H1 (cell line): ENCODE data around the gene MACROD1. TPM values are rescaled to one million over a fixed set of nuclear protein-coding genes. Genes with fewer than 3 reads are reported as not detected.

Source experiments
- CTCF ChIA-PET: fragments of 300-600 bp; sonication (Branson Sonifier 250); formaldehyde crosslinking; loops from one replicate; lab custom pipeline; 2021; ENCODE audit not compliant: partially characterized antibody; lab: Charles Lee
- POLR2A ChIA-PET: fragments of 300-600 bp; sonication (Branson Sonifier 250); formaldehyde crosslinking; loops from one replicate; lab custom pipeline; 2021; ENCODE audit warnings: inconsistent platforms; ENCODE audit not compliant: partially characterized antibody; lab: Charles Lee
- DNase-seq, 2 experiments: peaks; one replicate each; pipeline versions ENCODE4 v3.0.0 to v3.0.0-alpha.2; 2010 to 2022; ENCODE audit warnings: low spot score in 2 of 2, low read depth in 1 of 2, mixed read lengths in 1 of 2
- FAIRE-seq: peaks from 2 replicates; lab custom pipeline; 2011; peaks lifted over from hg19 to GRCh38; lab: Jason Lieb, UNC
- H2AFZ ChIP-seq: 2 replicates; pipeline ENCODE4 v1.8.1; 2012; ENCODE audit warnings: low read length, inconsistent platforms
- H2AK5ac ChIP-seq: 2 replicates; pipeline ENCODE4 v1.6.1; 2013; ENCODE audit warnings: low read depth, low read length
- H2BK120ac ChIP-seq: replicated peaks from 2 replicates; pipeline ENCODE3; 2013; ENCODE audit warnings: low read depth, low read length, inconsistent platforms
- H2BK12ac ChIP-seq: 2 replicates; pipeline ENCODE4 v1.6.1; 2013; ENCODE audit warnings: low read depth, low read length
- H2BK15ac ChIP-seq: 2 replicates; pipeline ENCODE4 v1.6.1; 2013; ENCODE audit warnings: low read length
- H2BK20ac ChIP-seq: 2 replicates; pipeline ENCODE4 v1.6.1; 2013; ENCODE audit warnings: low read length
- H2BK5ac ChIP-seq: 2 replicates; pipeline ENCODE4 v1.6.1; 2013; ENCODE audit warnings: low read depth, low read length
- H3K14ac ChIP-seq: 2 replicates; pipeline ENCODE4 v1.6.1; 2013; ENCODE audit warnings: inconsistent platforms; ENCODE audit not compliant: insufficient read length
- H3K18ac ChIP-seq: 2 replicates; pipeline ENCODE4 v1.6.1; 2013; ENCODE audit warnings: low read length; ENCODE audit errors: extremely low read depth
- H3K23ac ChIP-seq: 2 replicates; pipeline ENCODE4 v1.6.1; 2013; ENCODE audit warnings: inconsistent platforms; ENCODE audit not compliant: insufficient read length
- H3K23me2 ChIP-seq: 2 replicates; pipeline ENCODE4 v1.6.1; 2013; ENCODE audit warnings: low read depth, low read length
- H3K27ac ChIP-seq: 2 replicates; pipeline ENCODE4 v1.6.1; 2011; ENCODE audit warnings: low read depth, low read length, inconsistent platforms
- H3K27me3 ChIP-seq, 4 experiments: replicated peaks in 1 of 4; 1 replicate in 1 of 4; 2 replicates in 3 of 4; pipeline versions ENCODE4 v1.6.1 to v1.8.1; 2011 to 2013; ENCODE audit warnings: low read length in 3 of 4, mild to moderate bottlenecking in 3 of 4, inconsistent platforms in 2 of 4, mixed read lengths in 2 of 4, moderate library complexity in 1 of 4; ENCODE audit not compliant: control insufficient read depth in 3 of 4, insufficient read depth in 3 of 4; ENCODE audit errors: extremely low read depth in 1 of 4
- H3K36me3 ChIP-seq, 4 experiments: 2 replicates each; pipeline versions ENCODE4 v1.6.1 to v1.8.1; 2011 to 2013; ENCODE audit warnings: mild to moderate bottlenecking in 4 of 4, low read length in 3 of 4, moderate library complexity in 2 of 4, control low read depth in 1 of 4, inconsistent platforms in 1 of 4; ENCODE audit not compliant: insufficient read depth in 4 of 4, control insufficient read depth in 2 of 4
- H3K4ac ChIP-seq: replicated peaks from 2 replicates; pipeline ENCODE3; 2013; ENCODE audit warnings: low read length, low read depth, mixed read lengths, inconsistent platforms; ENCODE audit not compliant: insufficient read length
- H3K4me1 ChIP-seq, 4 experiments: replicated peaks in 1 of 4; 1 replicate in 1 of 4; 2 replicates in 3 of 4; pipeline versions ENCODE4 v1.6.1 to v1.8.1; 2011 to 2013; ENCODE audit warnings: low read length in 3 of 4, inconsistent platforms in 2 of 4, mixed read lengths in 1 of 4; ENCODE audit not compliant: insufficient read depth in 4 of 4, control insufficient read depth in 3 of 4
- H3K4me2 ChIP-seq, 2 experiments: 2 replicates each; pipeline versions ENCODE4 v1.6.1 to v1.8.1; 2011 to 2013; ENCODE audit warnings: low read depth in 2 of 2, low read length in 2 of 2, control low read depth in 1 of 2, inconsistent platforms in 1 of 2, mild to moderate bottlenecking in 1 of 2; ENCODE audit not compliant: insufficient read depth in 1 of 2
- H3K4me3 ChIP-seq, 4 experiments: fragments of 200-600, 300-600 bp in 1 of 4; sonication (generic), shearing (Covaris generic), sonication (Bioruptor Twin) in 1 of 4; 2 replicates each; pipeline versions ENCODE4 v1.5.1 to v1.8.1; 2011 to 2016; ENCODE audit warnings: low read length in 4 of 4, low read depth in 3 of 4, control low read depth in 2 of 4, inconsistent platforms in 2 of 4, mild to moderate bottlenecking in 2 of 4, mixed read lengths in 1 of 4, moderate library complexity in 1 of 4; ENCODE audit not compliant: insufficient read depth in 2 of 4; ENCODE audit errors: extremely low read depth in 1 of 4
- H3K56ac ChIP-seq: replicated peaks from 2 replicates; pipeline ENCODE3; 2013; ENCODE audit warnings: low read depth, mild to moderate bottlenecking, mixed read lengths, low read length, inconsistent platforms; ENCODE audit not compliant: insufficient read length
- H3K79me1 ChIP-seq: 2 replicates; pipeline ENCODE4 v1.6.1; 2013; ENCODE audit warnings: low read depth, low read length, control low read depth
- H3K79me2 ChIP-seq, 2 experiments: 2 replicates each; pipeline versions ENCODE4 v1.6.1 to v1.8.1; 2012 to 2013; ENCODE audit warnings: low read length in 2 of 2, mild to moderate bottlenecking in 2 of 2, inconsistent platforms in 1 of 2; ENCODE audit not compliant: insufficient read depth in 2 of 2, control insufficient read depth in 1 of 2
- H3K9ac ChIP-seq, 4 experiments: replicated peaks in 1 of 4; 1 replicate in 1 of 4; 2 replicates in 3 of 4; pipeline versions ENCODE4 v1.6.1 to v1.8.1; 2011 to 2013; ENCODE audit warnings: low read depth in 3 of 4, low read length in 3 of 4, control low read depth in 2 of 4, mild to moderate bottlenecking in 2 of 4, moderate library complexity in 2 of 4, inconsistent platforms in 1 of 4; ENCODE audit errors: extremely low read depth in 1 of 4
- H3K9me3 ChIP-seq, 2 experiments: 2 replicates each; pipeline versions ENCODE4 v1.6.1 to v1.8.1; 2012 to 2013; ENCODE audit warnings: mild to moderate bottlenecking in 2 of 2, moderate library complexity in 2 of 2, control low read depth in 1 of 2, inconsistent platforms in 1 of 2, low read depth in 1 of 2, low read length in 1 of 2, mixed read lengths in 1 of 2; ENCODE audit not compliant: insufficient read depth in 2 of 2
- H4K20me1 ChIP-seq, 2 experiments: replicated peaks in 1 of 2; 2 replicates each; pipeline versions ENCODE3 to v1.8.1; 2011 to 2013; ENCODE audit warnings: inconsistent platforms in 2 of 2, low read length in 2 of 2, mild to moderate bottlenecking in 1 of 2; ENCODE audit not compliant: insufficient read depth in 2 of 2, control insufficient read depth in 1 of 2
- H4K5ac ChIP-seq: 2 replicates; pipeline ENCODE4 v1.6.1; 2013; ENCODE audit warnings: low read length, low read depth, mixed read lengths, inconsistent platforms; ENCODE audit not compliant: insufficient read length
- H4K8ac ChIP-seq: 2 replicates; pipeline ENCODE4 v1.8.0; 2013; ENCODE audit warnings: mild to moderate bottlenecking, moderate library complexity, low read length, inconsistent platforms; ENCODE audit not compliant: insufficient read depth; ENCODE audit errors: extremely low read depth
- H4K91ac ChIP-seq: replicated peaks from 2 replicates; pipeline ENCODE3; 2013; ENCODE audit warnings: low read length, mixed read lengths, inconsistent platforms; ENCODE audit not compliant: insufficient read length
- CBX8 ChIP-seq: fragments of 300-800, 300-1000 bp; sonication (generic); IDR thresholded peaks from 2 replicates; pipeline ENCODE4 v1.7.1; 2016; ENCODE audit warnings: low read depth, low read length, borderline replicate concordance
- CEBPB ChIP-seq: IDR thresholded peaks from 2 replicates; pipeline ENCODE4 v1.6.1; 2012; ENCODE audit warnings: low read depth, low read length
- EGR1 ChIP-seq: IDR thresholded peaks from 2 replicates; pipeline ENCODE4 v1.6.1; 2011; ENCODE audit warnings: low read depth, low read length, borderline replicate concordance
- FOSL1 ChIP-seq: IDR thresholded peaks from 2 replicates; pipeline ENCODE4 v1.6.1; 2011; ENCODE audit warnings: mild to moderate bottlenecking, low read depth, low read length, moderate library complexity; ENCODE audit not compliant: insufficient read depth
- JUND ChIP-seq: IDR thresholded peaks from 2 replicates; pipeline ENCODE4 v1.6.1; 2011; ENCODE audit warnings: mild to moderate bottlenecking, improper control_type of control experiment, low read length
- NANOG ChIP-seq: IDR thresholded peaks from 2 replicates; pipeline ENCODE4 v1.6.1; 2011; ENCODE audit warnings: low read length, low read depth, mild to moderate bottlenecking, inconsistent platforms; ENCODE audit not compliant: insufficient read depth, poor library complexity, severe bottlenecking
- SIX5 ChIP-seq: IDR thresholded peaks from 2 replicates; pipeline ENCODE4 v1.6.1; 2011; ENCODE audit warnings: mild to moderate bottlenecking, low read depth, low read length
- TAF7 ChIP-seq: optimal IDR thresholded peaks from 2 replicates; pipeline ENCODE3; 2011; ENCODE audit warnings: low read depth, mild to moderate bottlenecking, inconsistent platforms, low read length, moderate library complexity, borderline replicate concordance
- WGBS, 2 experiments: shearing (Covaris generic) in 1 of 2; methylation state at CpG; one replicate each; pipeline versions ENCODE4 v1.1.6 to v1.1.7; 2013 to 2015; ENCODE audit warnings: low lambda C conversion rate in 2 of 2, mixed read lengths in 2 of 2, inconsistent platforms in 1 of 2, low coverage in 1 of 2, missing lambda C conversion rate in 1 of 2; ENCODE audit not compliant: insufficient replicate concordance in 2 of 2, insufficient coverage in 1 of 2, insufficient read length in 1 of 2; ENCODE audit errors: extremely low coverage in 1 of 2, missing lambda C conversion rate in 1 of 2; 5-methylcytosine and 5-hydroxymethylcytosine counted together
- polyA plus RNA-seq, 7 experiments: library from polyadenylated mRNA; depleted of rRNA in 3 of 7; stranded (reverse) in 5 of 7; unstranded in 2 of 7; fragments of >200 nt in 5 of 7; fragments of 200-250 nt in 2 of 7; gene quantifications; 1 replicate in 5 of 7; 2 replicates in 1 of 7; 4 replicates in 1 of 7; pipeline versions ENCODE4 v1.2.1 to v1.2.3, GENCODE V29; 2011 to 2013; ENCODE audit warnings: missing spikeins in 2 of 7, mixed read lengths in 2 of 7
- total RNA-seq: library from RNA; stranded (reverse); fragmentation: NEBNext Ultra II Directional; extraction: Animal tissue kit (Norgen Biotek cat#: 25700); gene quantifications from 2 replicates; pipeline ENCODE4 v1.2.1, GENCODE V29; 2021
- TF ChIP-seq, protein P1 (sequence below): IDR thresholded peaks from 2 replicates; pipeline ENCODE4 v1.6.1; 2012; ENCODE audit warnings: inconsistent platforms
- TF ChIP-seq, protein P2 (sequence below): IDR thresholded peaks from 2 replicates; pipeline ENCODE4 v1.6.1; 2011; ENCODE audit warnings: low read depth, mild to moderate bottlenecking, low read length; ENCODE audit not compliant: insufficient read depth

The MACROD1 gene
- total and polyA plus RNA-seq, 2 of the 8 experiments (the other 6 are each of a cell fraction or from before 2014, with no cell fraction given), result 19.5 to 34.1 TPM

DNA sequence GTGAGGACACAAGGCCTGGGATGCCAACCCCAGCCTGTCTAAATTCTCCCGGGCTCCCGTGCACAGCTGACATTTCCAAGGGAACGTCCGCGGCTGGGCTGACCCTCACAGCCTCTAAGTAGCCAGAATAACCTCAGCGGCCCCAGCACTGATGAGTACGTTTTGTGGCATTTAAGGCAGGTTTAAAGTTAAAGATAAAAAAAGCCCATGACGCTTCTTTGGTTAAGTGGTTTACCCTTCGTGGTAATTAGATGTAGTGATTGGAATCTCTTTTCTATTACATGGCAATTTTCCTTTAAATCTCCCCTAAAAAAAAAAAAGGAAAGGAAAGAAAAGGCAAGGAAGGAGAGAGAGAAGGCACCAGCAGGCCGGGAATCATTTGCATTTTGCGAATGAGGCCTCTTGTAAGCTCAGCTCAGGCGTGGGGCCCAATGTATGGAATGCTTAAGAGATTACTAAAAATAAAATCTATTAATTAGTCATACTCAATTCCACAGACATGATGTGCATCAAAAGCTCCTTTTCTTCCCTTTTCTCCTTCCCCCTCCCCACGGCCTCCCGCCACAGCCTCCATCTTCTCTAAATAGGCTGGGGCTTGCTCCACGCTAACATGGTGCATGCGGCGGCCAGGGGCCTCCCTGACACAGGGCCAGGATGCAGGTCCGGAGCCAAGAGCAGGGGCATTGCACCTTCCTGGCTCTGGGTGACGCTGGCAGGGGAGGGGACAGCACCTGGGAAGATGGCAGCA, 44.1 kb downstream of the MACROD1 start:
- Histone ChIP-seq H3K23ac (no peak overlapping the region), H2BK20ac (no peak overlapping the region), H3K79me2 (no peaks in the 10 kb centered on the region), H2BK120ac (peak overlapping the region; percentile 30), H2AFZ (no peak overlapping the region), H3K23me2 (no peaks in the 10 kb centered on the region), H3K27ac (no peak overlapping the region), H4K5ac (no peak overlapping the region), H3K9me3 (no peaks in the 10 kb centered on the region), H3K79me1 (no peaks in the 10 kb centered on the region), H3K36me3 (no peaks in the 10 kb centered on the region), H3K9ac (no peak overlapping the region), H3K4ac (no peak overlapping the region), H3K4me1 (peaks cover 0 to 24% (median 17%) of the 10 kb centered on the region in 4 experiments; a peak in 6 of 7 replicates), H4K20me1 (no peaks in the 10 kb centered on the region), H3K18ac (peak overlapping the region; percentile 55; the same call in 1 of the 2 replicates), H3K4me2 (peak overlapping the region; percentile 2 to 41; a peak in 2 of 4 replicates), H4K8ac (peak overlapping the region; percentile 21), H2BK15ac (peak overlapping the region; percentile 40; the same call in 1 of the 2 replicates), H2AK5ac (no peak overlapping the region), H3K56ac (no peak overlapping the region), H3K14ac (no peak overlapping the region), H2BK5ac (0 out of 2 replicates have a peak overlapping the region, but pooled peaks have one; percentile 69), H3K4me3 (no peak overlapping the region), H2BK12ac (peak overlapping the region; percentile 78; the same call in 1 of the 2 replicates), H3K27me3 (peaks cover 0 to 13% (median 4%) of the 10 kb centered on the region in 4 experiments; a peak in 4 of 7 replicates), H4K91ac (peak overlapping the region; percentile 34)
- WGBS, 2 experiments, result 62% methylated on average over 18 of the region's 19 CpGs; no CpG with 5 or more reads in 1 of the 2 experiments
- ChIA-PET POLR2A (interaction anchor here (0.8 to 2.6 kb wide), 5 partner anchors 10 to 115 kb away, joined by 3 to 16 read pairs (median 4); no protein-coding TSS in a partner anchor), CTCF (interaction anchor here (0.8 to 2.6 kb wide), 15 partner anchors 10 to 124 kb away, joined by 3 to 21 read pairs (median 4); no protein-coding TSS in a partner anchor)
- peak; percentile 36 for FAIRE-seq
- DNase-seq, result no peak
- TF ChIP-seq CBX8, result no peak
- TF ChIP-seq TAF7, result no peak
- TF ChIP-seq EGR1, result 0 out of 2 replicates have a peak, but pooled peaks have one; percentile 4
- TF ChIP-seq JUND, result no peak
- TF ChIP-seq CEBPB, result no peak
- TF ChIP-seq NANOG, result no peak
- TF ChIP-seq FOSL1, result no peak
- no peak for TF ChIP-seq SIX5
- TF ChIP-seq, protein P1, sequence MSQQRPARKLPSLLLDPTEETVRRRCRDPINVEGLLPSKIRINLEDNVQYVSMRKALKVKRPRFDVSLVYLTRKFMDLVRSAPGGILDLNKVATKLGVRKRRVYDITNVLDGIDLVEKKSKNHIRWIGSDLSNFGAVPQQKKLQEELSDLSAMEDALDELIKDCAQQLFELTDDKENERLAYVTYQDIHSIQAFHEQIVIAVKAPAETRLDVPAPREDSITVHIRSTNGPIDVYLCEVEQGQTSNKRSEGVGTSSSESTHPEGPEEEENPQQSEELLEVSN, result peak; percentile 21; the same call in 1 of the 2 replicates
- TF ChIP-seq, protein P2, sequence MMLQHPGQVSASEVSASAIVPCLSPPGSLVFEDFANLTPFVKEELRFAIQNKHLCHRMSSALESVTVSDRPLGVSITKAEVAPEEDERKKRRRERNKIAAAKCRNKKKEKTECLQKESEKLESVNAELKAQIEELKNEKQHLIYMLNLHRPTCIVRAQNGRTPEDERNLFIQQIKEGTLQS, result no peak
